Inflammatory macrophage treated with lipopolysaccharide for 1 hour (primary cell): Measurements from ENCODE around the gene COPS3.
A peak's percentile ranks its signal among the peaks of the same experiment; 100 is the strongest.

Experiments used
- DNase-seq, 2 donors: peaks; one replicate each; pipeline ENCODE4 v3.0.0-alpha.2; 2020 to 2022

COPS3 gene

GRCh38 chr17:17214646-17215436 lies 66.2 kb downstream of the COPS3 start:
- no peak for DNase-seq

GRCh38 chr17:17213775-17214174 lies 67.3 kb downstream of the COPS3 start:
- no peak for DNase-seq

GRCh38 chr17:17207998-17208397 lies 73.0 kb downstream of the COPS3 start:
- DNase-seq = no peak

- DNase-seq = no peak
Observed at GRCh38 chr17:17206913-17207335, 74.1 kb downstream of the COPS3 start.

- DNase-seq = peak; percentile 36 to 74
Observed at GRCh38 chr17:17206124-17206912, 74.7 kb downstream of the COPS3 start, which contains the start of gene PLD6. Gene PLD6 (minus strand): TSS chr17:17206333. CDS start chr17:17206286, 47 bp downstream.

- DNase-seq = peak; percentile 27 to 53
Observed at GRCh38 chr17:17205368-17206123, 75.5 kb downstream of the COPS3 start.

GRCh38 chr17:17204635-17205231 lies 76.3 kb downstream of the COPS3 start:
- no peak for DNase-seq

- no peak for DNase-seq
Observed at GRCh38 chr17:17204041-17204591, 76.9 kb downstream of the COPS3 start.

- no peak for DNase-seq
Observed at GRCh38 chr17:17203173-17203730, 77.8 kb downstream of the COPS3 start.

GRCh38 chr17:17201907-17202306 lies 79.1 kb downstream of the COPS3 start:
- no peak for DNase-seq

- DNase-seq = no peak
Observed at GRCh38 chr17:17201271-17201670, 79.8 kb downstream of the COPS3 start.

GRCh38 chr17:17200831-17201230 lies 80.2 kb downstream of the COPS3 start:
- DNase-seq = no peak

GRCh38 chr17:17200311-17200710 lies 80.7 kb downstream of the COPS3 start:
- DNase-seq = no peak

- no peak for DNase-seq
Observed at GRCh38 chr17:17198281-17198680, 82.8 kb downstream of the COPS3 start.

GRCh38 chr17:17196776-17197175 lies 84.3 kb downstream of the COPS3 start:
- no peak for DNase-seq
